Smooth muscle cell (in vitro differentiated cells): ENCODE data around the gene SRXN1. TPM values are rescaled to one million over a fixed set of nuclear protein-coding genes. Genes with fewer than 3 reads are reported as not detected.
A peak's percentile ranks its signal among the peaks of the same experiment; 100 is the strongest.

Experiments
- DNase-seq: peaks from one replicate; lab custom pipeline; 2025; ENCODE audit not compliant: unreplicated experiment; lab: John Stamatoyannopoulos, UW
- H2AFZ ChIP-seq: fragments of 200-600 bp; sonication (generic); 2 replicates; pipeline ENCODE4 v1.6.0; 2016; ENCODE audit warnings: antibody characterized with exemption, low read depth, mild to moderate bottlenecking
- H3F3A ChIP-seq: fragments of 200-600 bp; sonication (generic); 2 replicates; pipeline ENCODE4 v1.6.0; 2017; ENCODE audit warnings: antibody characterized with exemption, low read depth
- H3K27ac ChIP-seq: fragments of 200-600 bp; sonication (generic); 2 replicates; pipeline ENCODE4 v1.5.1; 2016; ENCODE audit warnings: low read depth, mild to moderate bottlenecking
- H3K27me3 ChIP-seq: fragments of 200-600 bp; sonication (generic); 2 replicates; pipeline ENCODE4 v1.6.1; 2016; ENCODE audit warnings: low read depth, mild to moderate bottlenecking
- H3K36me3 ChIP-seq: fragments of 200-600 bp; sonication (generic); 2 replicates; pipeline ENCODE4 v1.5.1; 2016; ENCODE audit warnings: low read depth
- H3K4me1 ChIP-seq: fragments of 200-600 bp; sonication (generic); 2 replicates; pipeline ENCODE4 v1.5.1; 2016; ENCODE audit warnings: low read depth
- H3K4me2 ChIP-seq: fragments of 200-600 bp; sonication (generic); 2 replicates; pipeline ENCODE4 v1.6.0; 2016; ENCODE audit warnings: mild to moderate bottlenecking
- H3K4me3 ChIP-seq: fragments of 200-600 bp; sonication (generic); 2 replicates; pipeline ENCODE4 v1.5.1; 2016; ENCODE audit warnings: mild to moderate bottlenecking
- H3K79me2 ChIP-seq: fragments of 200-600 bp; sonication (generic); 2 replicates; pipeline ENCODE4 v1.6.0; 2016; ENCODE audit warnings: low read depth, mild to moderate bottlenecking
- H3K9ac ChIP-seq: fragments of 200-600 bp; sonication (generic); 2 replicates; pipeline ENCODE4 v1.6.0; 2016; ENCODE audit warnings: low read depth
- H3K9me3 ChIP-seq: fragments of 200-600 bp; sonication (generic); replicated peaks from 2 replicates; pipeline ENCODE4 v1.5.1; 2016; ENCODE audit warnings: low read depth
- H4K20me1 ChIP-seq: fragments of 200-600 bp; sonication (generic); 2 replicates; pipeline ENCODE4 v1.6.0; 2016; ENCODE audit warnings: low read depth
- WGBS: methylation state at CpG from one replicate; pipeline ENCODE4 v1.1.7; 2016; ENCODE audit warnings: low lambda C conversion rate; 5-methylcytosine and 5-hydroxymethylcytosine counted together
- polyA plus RNA-seq: library from polyadenylated mRNA; unstranded; fragments of >200 nt; fragmentation: Nextera tagmentation; extraction: Ambion mirVana; gene quantifications from 2 replicates; pipeline ENCODE4 v1.2.1, GENCODE V29; 2016
- total RNA-seq: library from RNA; depleted of rRNA; stranded (reverse); fragments of >200 nt; gene quantifications from 2 replicates; pipeline ENCODE4 v1.2.3, GENCODE V29; 2014
- TF ChIP-seq, protein P1 (sequence below): fragments of 200-600 bp; sonication (generic); IDR thresholded peaks from 2 replicates; pipeline ENCODE4 v1.5.1; 2017; ENCODE audit warnings: borderline replicate concordance, mild to moderate bottlenecking, antibody characterized with exemption; ENCODE audit not compliant: insufficient read depth, poor library complexity, severe bottlenecking

The SRXN1 gene
- total and polyA plus RNA-seq, 2 experiments from 2014 or later, result 26.9 to 27.2 TPM

DNA sequence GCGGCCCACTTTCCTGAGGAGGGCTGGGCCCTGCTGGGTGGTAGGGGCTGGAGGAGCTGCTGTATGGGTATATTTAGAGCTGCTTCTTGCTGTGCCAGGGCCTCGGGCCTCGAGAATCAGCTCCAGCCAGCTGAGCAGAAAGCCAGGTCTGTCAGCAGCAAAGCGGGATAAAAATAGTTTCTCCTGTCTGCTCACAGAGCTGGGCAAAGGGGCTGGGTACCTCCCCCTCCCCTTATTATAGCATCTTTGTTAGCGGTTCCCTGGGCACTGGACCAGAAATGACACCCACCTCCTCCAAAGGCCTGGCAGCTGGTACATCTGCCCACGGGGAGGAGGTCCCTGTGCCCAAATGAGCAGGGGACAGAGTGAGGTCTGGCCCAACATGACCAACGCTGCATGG is 16.6 kb upstream of the SRXN1 start:
- Histone ChIP-seq H4K20me1 (no peaks in the 10 kb centered on the region), H3K27me3 (peaks cover 36% of the 10 kb centered on the region), H3K4me2 (no peak overlapping the region), H2AFZ (no peak overlapping the region), H3K4me3 (no peak overlapping the region), H3K9ac (no peak overlapping the region), H3K36me3 (no peaks in the 10 kb centered on the region), H3K4me1 (no peaks in the 10 kb centered on the region), H3F3A (no peaks in the 10 kb centered on the region), H3K9me3 (no peaks in the 10 kb centered on the region), H3K27ac (no peak overlapping the region), H3K79me2 (no peaks in the 10 kb centered on the region)
- TF ChIP-seq, protein P1, sequence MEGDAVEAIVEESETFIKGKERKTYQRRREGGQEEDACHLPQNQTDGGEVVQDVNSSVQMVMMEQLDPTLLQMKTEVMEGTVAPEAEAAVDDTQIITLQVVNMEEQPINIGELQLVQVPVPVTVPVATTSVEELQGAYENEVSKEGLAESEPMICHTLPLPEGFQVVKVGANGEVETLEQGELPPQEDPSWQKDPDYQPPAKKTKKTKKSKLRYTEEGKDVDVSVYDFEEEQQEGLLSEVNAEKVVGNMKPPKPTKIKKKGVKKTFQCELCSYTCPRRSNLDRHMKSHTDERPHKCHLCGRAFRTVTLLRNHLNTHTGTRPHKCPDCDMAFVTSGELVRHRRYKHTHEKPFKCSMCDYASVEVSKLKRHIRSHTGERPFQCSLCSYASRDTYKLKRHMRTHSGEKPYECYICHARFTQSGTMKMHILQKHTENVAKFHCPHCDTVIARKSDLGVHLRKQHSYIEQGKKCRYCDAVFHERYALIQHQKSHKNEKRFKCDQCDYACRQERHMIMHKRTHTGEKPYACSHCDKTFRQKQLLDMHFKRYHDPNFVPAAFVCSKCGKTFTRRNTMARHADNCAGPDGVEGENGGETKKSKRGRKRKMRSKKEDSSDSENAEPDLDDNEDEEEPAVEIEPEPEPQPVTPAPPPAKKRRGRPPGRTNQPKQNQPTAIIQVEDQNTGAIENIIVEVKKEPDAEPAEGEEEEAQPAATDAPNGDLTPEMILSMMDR, result no peak
- no peak for DNase-seq
- 93% methylated on average over 7 of the region's 7 CpGs for WGBS

DNA sequence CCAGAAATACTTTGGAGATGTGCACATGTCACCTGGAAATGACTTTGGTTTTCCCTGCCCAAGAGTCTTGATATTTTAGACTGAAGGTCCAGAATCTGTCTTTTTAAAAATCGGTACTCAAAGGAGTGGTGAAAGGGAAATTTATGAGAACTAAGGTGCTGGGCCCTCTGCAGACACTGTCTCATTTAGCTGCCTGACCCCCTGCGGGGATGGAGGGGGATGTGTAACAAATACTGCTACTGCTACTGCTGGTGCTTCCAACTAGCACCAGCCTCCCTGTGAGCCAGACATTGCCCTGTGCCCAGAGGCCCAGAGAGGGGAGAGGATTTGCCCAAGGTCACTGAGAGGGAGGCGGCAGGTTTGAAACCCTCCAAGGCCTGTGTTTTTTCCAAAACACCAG is 15.6 kb upstream of the SRXN1 start:
- DNase-seq, result no peak
- no peaks in the 10 kb centered on the region for H3K9me3 ChIP-seq
- H3F3A ChIP-seq, result no peaks in the 10 kb centered on the region
- H3K27me3 ChIP-seq, result peaks cover 34% of the 10 kb centered on the region
- H3K4me1 ChIP-seq, result no peaks in the 10 kb centered on the region
- no peaks in the 10 kb centered on the region for H4K20me1 ChIP-seq
- H3K4me2 ChIP-seq, result no peak overlapping the region
- H2AFZ ChIP-seq, result no peak overlapping the region
- H3K4me3 ChIP-seq, result no peak overlapping the region
- H3K36me3 ChIP-seq, result no peaks in the 10 kb centered on the region
- H3K79me2 ChIP-seq, result no peaks in the 10 kb centered on the region
- H3K27ac ChIP-seq, result no peak overlapping the region
- H3K9ac ChIP-seq, result no peak overlapping the region
- TF ChIP-seq, protein P1, result no peak
- 65% methylated on average over 3 of the region's 3 CpGs for WGBS

GRCh38 chr20:668050-668449 is 15.1 kb upstream of the SRXN1 start:
- no peak overlapping the region for H3K9ac ChIP-seq
- TF ChIP-seq, protein P1, result no peak
- no peak overlapping the region for H2AFZ ChIP-seq
- H3K27me3 ChIP-seq, result peaks cover 34% of the 10 kb centered on the region
- H3F3A ChIP-seq, result no peaks in the 10 kb centered on the region
- H4K20me1 ChIP-seq, result no peaks in the 10 kb centered on the region
- H3K4me3 ChIP-seq, result no peak overlapping the region
- no peak for DNase-seq
- no peak overlapping the region for H3K27ac ChIP-seq
- no peaks in the 10 kb centered on the region for H3K79me2 ChIP-seq
- no peak overlapping the region for H3K4me2 ChIP-seq
- no peaks in the 10 kb centered on the region for H3K9me3 ChIP-seq
- no peaks in the 10 kb centered on the region for H3K36me3 ChIP-seq
- H3K4me1 ChIP-seq, result no peaks in the 10 kb centered on the region

- DNase-seq, result peak; percentile 6
- peaks cover 31% of the 10 kb centered on the region for H3K27me3 ChIP-seq
- H3F3A ChIP-seq, result no peaks in the 10 kb centered on the region
- no peak overlapping the region for H3K9ac ChIP-seq
- no peak overlapping the region for H3K27ac ChIP-seq
- H3K79me2 ChIP-seq, result no peaks in the 10 kb centered on the region
- no peak overlapping the region for H3K4me3 ChIP-seq
- H4K20me1 ChIP-seq, result no peaks in the 10 kb centered on the region
- H3K36me3 ChIP-seq, result no peaks in the 10 kb centered on the region
- 34% methylated on average over 9 of the region's 9 CpGs for WGBS
- H3K9me3 ChIP-seq, result no peaks in the 10 kb centered on the region
- no peak overlapping the region for H2AFZ ChIP-seq
- TF ChIP-seq, protein P1, result peak; percentile 86
- no peak overlapping the region for H3K4me2 ChIP-seq
- no peaks in the 10 kb centered on the region for H3K4me1 ChIP-seq
Observed at GRCh38 chr20:667351-668034, 14.5 kb upstream of the SRXN1 start.
